Neural progenitor cell (in vitro differentiated cells): ENCODE measurements around the gene VAV1.

Source experiments
- CTCF ChIP-seq: fragments of 200-600 bp; sonication (generic); IDR thresholded peaks from 2 replicates; pipeline ENCODE4 v1.5.1; 2017; ENCODE audit warnings: antibody characterized with exemption, mild to moderate bottlenecking
- EZH2 ChIP-seq: fragments of 200-600 bp; sonication (generic); IDR thresholded peaks from 2 replicates; pipeline ENCODE4 v1.6.1; 2017; ENCODE audit warnings: antibody characterized with exemption, mild to moderate bottlenecking, moderate library complexity

- TF ChIP-seq CTCF (no peak), EZH2 (no peak)
Measured at GRCh38 chr19:6864325-6864940, 91.9 kb downstream of the VAV1 start.
